ENCODE data around the gene NECAB3.
A peak's percentile ranks its signal among the peaks of the same experiment; 100 is the strongest.
"Not testable (repeated sequence)": the region's sequence is repeated elsewhere in the genome, so short reads cannot be mapped to it uniquely, and the experiment has no call there.

NECAB3 gene

DNA sequence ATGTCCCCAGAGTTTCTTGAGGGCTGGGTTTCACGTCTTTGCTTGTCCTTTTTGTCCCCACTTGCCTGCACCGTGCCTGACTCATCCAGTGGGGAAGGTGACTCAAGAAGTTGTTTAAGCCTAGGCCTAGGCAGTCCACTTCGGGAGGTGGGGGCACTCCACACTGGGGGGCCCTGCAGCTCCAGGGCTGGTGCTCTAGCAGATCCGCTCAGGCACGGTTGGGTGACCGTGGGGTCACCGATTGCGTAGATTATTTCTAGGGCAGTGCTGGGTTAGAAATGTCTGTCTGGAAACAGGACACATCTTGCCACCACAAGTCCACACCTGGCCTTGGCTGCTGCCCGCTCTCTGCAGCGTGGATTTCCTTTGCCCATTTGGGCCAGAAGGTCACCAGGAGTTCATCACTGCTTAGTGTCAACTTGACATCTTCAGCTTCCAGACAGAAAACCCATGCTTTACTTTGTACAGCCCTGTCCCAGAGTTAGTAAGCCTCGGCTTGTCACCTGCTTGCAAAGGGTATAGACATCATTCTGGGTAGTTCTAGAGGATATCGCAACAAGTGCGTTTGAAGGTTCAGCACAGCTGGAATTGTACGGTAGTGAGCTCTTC lies 25.7 kb downstream of the NECAB3 start:
- no peak for DNase-seq

DNA sequence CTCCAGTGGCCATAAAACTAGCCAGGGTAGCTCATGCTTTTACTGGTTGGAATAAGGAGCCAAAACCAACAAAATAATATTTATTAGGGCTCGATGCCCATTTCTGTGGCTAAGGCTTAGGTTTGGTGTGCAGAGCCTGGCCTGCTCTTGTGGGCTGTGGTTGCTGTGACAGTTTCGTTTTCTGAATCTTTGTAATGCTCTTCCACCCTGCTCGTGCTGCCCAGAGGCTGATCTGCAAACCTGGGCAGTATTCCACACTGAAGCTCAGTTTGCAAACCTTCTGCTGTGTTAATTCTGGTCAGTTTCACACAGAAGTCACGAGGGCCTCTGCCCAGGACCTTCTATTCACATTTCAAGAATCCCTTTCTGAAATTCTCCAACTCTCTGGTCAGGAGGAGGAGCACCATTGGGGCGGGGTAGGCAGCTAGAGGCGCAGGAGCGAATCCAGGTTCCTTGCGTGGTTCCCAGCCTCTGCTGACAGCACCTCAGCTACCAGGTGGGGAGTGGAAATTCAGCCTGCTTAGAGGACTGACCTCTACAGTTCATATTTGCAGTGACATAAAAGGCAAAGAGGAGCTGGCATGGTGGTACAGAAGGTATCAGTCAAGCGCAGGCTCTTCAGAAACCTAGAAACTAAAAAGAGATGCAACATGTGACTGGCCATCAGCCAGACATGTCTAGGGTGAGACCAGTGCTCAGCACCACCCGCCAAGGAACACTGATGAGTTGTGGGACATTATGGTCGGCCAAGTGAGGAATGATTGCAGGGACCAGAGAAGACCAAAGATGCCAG lies 26.4 kb downstream of the NECAB3 start:
- no peak for DNase-seq

GRCh38 chr20:33646959-33647602 lies 27.1 kb downstream of the NECAB3 start:
- DNase-seq: not testable (repeated sequence)

- no peak for DNase-seq
Observed at GRCh38 chr20:33646191-33646590, 28.0 kb downstream of the NECAB3 start.

GRCh38 chr20:33645396-33645795 lies 28.8 kb downstream of the NECAB3 start:
- DNase-seq: no peak

DNA sequence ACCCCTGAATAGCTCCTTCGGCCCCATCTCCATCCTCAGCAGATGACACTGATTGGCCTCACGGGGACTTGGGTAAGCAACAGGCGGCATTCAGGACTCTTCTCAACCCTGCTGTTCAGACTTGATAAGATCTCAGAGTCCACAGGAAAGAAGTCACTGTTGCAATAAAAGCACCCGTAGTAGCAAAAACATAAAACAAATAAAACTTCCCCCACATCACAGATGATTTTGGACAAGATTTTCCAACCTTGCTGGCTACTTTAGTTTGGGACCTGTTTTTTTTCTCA lies 29.2 kb downstream of the NECAB3 start:
- no peak for DNase-seq

DNA sequence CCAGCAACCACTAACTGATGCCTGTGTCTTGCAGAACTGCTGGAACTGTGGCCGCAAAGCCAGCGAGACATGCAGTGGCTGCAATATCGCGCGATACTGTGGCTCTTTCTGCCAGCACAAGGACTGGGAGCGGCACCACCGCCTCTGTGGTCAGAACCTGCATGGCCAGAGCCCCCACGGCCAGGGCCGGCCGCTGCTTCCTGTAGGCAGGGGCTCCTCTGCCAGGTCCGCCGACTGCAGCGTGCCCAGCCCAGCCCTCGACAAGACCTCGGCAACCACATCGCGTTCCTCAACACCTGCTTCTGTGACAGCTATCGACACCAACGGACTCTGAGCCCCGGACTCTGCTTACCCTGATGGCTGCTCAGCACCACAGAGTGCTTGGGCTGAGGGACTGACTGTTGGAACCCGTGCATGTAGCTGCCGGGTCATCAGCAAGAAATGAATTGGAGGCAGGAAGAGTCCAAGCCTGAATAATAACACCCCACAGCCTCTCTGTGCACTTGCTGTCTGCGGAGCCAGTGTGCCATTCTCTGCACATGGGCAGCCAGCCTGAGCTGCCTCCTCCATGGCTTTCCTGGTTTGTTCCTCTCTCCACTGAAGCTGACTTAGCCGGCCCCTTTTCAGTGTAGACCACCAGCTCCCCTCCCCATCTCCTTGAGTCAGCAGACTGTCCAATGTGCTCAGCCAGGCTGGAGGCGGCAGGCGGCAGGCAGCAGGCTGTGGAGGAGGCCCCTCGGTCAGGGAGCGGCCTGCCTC lies 29.7 kb downstream of the NECAB3 start:
- DNase-seq: no peak

DNA sequence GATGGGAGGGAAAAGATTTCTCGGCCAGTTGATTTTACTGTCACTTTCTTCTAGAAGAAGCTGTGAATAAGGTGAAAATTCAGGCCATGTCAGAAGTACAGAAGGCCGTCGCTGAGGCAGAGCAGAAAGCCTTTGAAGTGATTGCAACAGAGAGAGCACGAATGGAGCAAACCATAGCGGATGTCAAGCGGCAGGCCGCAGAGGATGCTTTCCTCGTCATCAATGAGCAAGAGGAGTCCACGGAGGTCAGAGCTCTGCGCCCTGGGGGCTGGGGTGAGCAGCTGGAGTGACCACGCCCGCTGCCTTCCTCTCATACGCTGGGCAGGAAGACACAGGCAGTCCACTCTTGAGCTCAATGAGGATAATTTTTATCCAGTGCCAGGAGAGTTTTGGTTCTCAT lies 33.9 kb downstream of the NECAB3 start:
- no peak for DNase-seq

- no peak for DNase-seq
Observed at GRCh38 chr20:33636776-33637175, 37.5 kb downstream of the NECAB3 start.

DNA sequence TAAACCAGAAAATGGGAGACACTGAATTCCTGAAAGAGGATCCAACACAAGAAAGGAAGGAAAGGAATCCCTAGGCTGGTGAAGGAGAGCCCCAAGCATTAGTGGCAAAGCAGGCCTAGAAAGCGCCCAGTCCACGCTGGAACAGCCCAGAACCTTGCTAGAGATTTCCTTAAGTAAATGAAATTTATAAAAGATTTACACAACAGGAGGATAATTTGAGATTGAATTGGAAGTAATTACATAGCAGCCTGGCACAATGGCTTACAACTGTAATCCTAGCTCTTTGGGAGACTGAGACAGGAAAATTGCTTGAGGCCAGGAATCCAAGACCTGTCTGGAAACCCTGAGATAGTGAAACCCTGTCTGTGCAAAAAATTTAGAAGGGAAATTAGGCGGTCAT lies 38.9 kb downstream of the NECAB3 start:
- DNase-seq: no peak

GRCh38 chr20:33631910-33632309 lies 42.3 kb downstream of the NECAB3 start:
- DNase-seq: not testable (repeated sequence)

DNA sequence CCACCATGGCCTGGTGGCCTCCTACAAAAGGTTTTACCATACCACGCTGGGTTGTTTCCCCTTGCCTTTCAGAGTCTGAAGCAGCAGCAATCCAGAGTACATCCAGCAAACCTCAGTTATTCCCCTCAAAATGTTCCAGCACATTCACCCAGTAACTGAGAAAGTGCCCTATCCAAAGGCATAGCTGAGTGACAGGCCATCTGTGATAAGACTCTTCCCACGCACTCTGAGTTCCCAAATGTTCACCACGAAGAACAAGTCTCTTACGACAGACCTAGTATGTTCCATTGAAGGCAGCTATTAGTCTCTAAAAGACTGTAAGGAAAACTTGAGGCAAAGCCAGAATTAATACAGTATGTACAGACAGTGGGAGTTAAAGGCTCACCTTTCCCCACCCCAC lies 43.7 kb downstream of the NECAB3 start:
- peak in 1 of 2 donors; percentile 46 for DNase-seq

DNA sequence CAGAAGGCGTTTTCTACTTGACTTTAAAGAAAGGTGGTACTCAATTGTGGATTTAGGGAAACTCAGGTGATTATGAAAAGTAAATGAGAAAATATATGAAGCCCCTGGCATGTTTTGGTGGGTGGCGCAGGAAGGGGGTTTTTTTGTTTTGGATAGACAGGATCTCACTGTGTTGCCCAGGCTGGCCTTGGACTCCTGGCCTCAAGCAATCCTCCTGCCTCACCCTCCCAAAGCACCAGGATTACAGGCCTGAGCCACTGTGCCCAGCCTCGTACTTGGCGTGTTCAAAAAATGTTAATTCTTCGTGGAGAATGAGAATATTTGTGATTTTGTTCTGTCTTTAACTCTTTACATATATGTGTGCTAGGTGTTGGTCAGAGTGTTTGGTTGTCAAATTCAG lies 44.2 kb downstream of the NECAB3 start:
- no peak for DNase-seq

DNA sequence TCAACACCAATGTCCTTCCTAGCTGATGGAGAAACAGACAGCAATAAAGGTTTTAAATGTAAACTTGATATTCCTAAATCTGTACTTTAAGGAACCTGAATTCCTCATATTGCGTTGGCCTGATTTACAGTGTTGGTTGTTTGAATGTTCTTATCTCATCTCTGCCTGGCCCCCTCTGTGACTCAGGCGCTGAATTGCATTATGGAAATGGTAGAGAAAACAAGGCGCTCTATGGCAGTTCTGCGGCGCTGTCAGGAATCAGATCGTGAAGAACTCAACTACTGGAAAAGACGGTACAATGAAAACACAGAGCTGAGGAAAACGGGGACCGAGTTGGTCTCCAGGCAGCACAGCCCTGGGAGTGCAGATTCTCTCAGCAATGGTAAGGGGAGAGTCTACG lies 44.7 kb downstream of the NECAB3 start:
- DNase-seq: no peak

DNA sequence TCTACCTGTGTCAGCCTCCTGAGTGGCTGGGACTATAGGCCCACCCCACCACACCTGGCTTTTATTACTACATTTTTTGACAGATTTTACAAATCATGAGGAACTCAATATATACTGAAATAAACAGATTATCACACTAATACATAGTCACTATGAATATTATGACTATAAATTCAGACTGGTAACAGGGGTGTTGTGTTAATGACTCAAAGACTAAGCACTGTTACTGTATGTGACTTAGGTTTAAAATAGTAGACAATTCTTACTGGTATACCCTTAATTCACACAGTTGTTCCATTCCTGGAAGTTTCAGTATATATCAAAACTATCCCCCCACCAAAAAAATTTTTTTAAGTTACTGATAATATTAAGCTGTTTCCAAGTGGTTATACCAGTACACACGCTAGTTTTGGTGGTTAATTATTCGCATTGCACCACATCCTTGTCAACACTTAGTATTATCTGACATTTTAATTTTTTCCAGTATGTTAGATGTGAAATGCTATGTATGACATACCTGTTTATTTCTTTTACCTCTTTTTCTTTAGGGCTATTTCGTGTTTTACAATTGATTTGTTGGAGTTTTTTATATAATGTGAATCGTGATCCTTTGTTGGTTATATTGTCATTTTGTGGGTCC lies 46.5 kb downstream of the NECAB3 start:
- no peak for DNase-seq

DNA sequence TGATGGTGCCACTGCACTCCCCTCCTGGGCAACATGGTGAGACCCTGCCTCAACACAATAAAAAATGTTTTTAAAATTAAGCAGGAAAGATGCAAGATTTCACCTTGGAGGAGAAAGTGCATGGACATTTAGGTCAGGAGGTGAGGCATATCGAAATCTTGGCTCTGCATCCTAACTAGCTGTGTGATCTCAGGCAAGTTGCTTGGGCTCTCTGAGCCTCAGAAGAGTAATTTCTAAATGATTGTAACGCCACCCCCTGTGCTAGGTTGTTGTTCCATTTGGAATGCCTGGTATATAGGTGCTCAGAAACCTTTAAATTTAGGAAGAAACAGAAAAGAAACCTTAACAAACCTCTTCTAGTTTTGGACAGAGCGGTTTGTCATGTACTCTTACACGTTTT lies 48.0 kb downstream of the NECAB3 start:
- no peak for DNase-seq

- no peak for DNase-seq
Observed at GRCh38 chr20:33624399-33624798, 49.8 kb downstream of the NECAB3 start.

DNA sequence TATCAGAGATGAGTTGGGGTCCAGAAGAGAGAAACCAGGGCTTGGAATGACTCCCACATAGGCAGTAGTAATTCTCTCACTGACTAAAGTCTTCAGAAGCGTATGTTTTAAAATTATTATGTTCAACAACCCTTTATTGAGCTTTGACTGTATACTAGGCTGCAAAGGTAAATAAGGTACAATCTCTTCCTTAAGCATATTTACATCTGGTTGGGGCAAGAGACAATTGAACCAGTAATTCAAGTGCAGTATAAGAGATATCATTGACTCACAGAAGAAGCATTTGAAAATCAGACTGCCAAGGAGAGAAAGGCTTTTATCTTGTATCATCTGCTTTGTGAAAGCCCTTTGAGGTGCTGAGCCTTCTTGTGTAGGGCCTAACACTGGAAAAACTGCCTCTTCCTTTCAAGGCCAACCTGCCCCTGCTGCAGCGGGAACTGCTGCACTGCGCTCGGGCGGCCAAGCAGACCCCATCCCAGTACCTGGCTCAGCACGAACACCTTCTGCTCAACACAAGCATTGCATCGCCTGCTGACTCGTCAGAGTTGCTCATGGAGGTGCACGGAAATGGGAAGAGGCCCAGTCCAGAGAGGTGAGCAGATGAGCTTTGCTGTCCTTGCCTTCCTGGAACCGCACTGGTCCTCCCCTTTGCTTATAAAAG lies 51.4 kb downstream of the NECAB3 start:
- DNase-seq: no peak

DNA sequence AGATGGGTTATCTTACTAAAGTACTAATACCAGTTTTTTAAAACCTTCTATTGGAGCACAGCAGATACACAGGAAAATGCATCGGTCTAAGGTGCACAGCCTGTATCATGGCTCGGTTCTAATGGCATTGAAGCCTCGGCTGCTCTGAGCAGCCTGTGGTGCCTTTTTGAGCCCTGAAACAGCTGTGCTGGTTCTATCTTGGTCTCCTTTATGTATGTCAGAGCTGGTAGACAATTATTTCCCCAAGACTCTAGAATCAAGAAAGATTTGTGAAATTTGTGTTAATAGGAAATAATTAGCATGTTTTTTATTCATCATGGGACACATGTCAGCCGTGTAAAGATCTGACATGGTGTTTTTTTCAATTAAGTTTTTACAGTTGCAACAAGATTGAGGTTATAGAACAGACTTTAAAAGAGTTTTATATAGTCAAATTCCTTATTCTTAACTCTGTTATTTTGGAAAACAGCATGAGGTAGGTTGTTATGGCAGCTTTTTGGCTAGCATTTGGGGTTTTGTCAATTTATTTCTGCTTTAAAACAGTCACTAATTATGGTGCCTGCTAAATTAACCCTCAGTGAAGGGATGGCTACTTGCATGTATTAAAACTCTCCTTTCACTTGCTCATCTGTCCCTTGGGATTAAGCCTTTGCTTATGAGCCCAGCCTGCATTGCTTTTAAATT lies 52.4 kb downstream of the NECAB3 start:
- DNase-seq: no peak

DNA sequence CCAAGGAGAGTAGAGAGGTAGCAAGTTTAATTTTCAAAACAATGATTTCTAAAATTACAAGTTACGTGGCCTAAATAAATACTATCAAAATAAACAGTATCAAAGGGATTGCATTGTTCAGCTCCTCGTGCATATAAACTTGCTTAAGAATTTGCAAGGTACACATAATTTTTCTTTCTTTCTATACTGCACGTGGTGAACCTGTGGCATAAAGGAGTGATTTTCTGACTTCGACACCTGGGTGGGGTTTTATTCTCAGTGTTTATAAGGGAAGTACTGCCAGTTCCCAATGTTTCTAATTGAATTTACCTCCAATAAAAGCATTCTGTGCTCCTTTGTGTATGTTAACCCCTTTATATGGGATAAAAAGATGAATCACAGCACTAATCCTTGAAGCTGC lies 62.2 kb downstream of the NECAB3 start:
- no peak for DNase-seq

DNA sequence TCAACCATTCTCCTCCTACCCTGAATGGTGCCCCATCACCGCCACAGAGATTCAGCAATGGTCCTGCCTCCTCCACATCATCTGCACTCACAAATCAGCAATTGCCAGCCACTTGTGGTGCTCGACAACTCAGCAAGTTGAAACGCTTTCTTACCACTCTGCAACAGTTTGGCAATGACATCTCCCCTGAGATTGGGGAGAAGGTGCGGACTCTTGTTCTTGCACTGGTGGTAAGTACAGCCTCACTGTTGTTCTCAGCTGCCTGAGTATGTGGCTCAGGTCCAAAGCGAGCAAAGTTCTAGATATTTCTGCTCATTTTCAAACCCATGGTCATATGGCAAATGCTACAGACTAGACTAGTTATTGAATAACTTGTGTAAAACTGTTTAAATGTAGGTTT lies 63.1 kb downstream of the NECAB3 start:
- DNase-seq: no peak

GRCh38 chr20:33609504-33609903 lies 64.7 kb downstream of the NECAB3 start:
- no peak for DNase-seq

All from inflammatory macrophage (primary cell).